Activated naive CD4-positive, alpha-beta T cell treated with anti-CD3 and anti-CD28 coated beads, Interleukin-2, amount 50 U/mL, for 72 hours (primary cell): ENCODE data around the gene NKX2-3. TPM values are rescaled to one million over a fixed set of nuclear protein-coding genes. Genes with fewer than 3 reads are reported as not detected.

Source experiments
- ATAC-seq, 2 donors: fragments of 150-1000 bp; cut with Tn5 transposase; 2 replicates each; pipeline ENCODE4 v1.10.0; 2021; ENCODE audit warnings: mild to moderate bottlenecking in 2 of 2, moderate library complexity in 2 of 2
- DNase-seq, 2 donors: peaks; one replicate each; pipeline ENCODE4 v3.0.0; 2021 to 2022; ENCODE audit warnings: low spot score in 2 of 2
- H3K27ac Mint-ChIP-seq, 2 donors: one replicate each; pipeline ENCODE4 v1.8.0; 2022; ENCODE audit warnings: mild to moderate bottlenecking in 2 of 2, mixed read lengths in 2 of 2
- H3K36me3 Mint-ChIP-seq, 2 donors: one replicate each; pipeline ENCODE4 v1.8.0; 2022; ENCODE audit warnings: mixed read lengths in 2 of 2
- H3K9me3 Mint-ChIP-seq, 2 donors: one replicate each; pipeline ENCODE4 v1.8.0; 2022; ENCODE audit warnings: mixed read lengths in 2 of 2
- total RNA-seq, 2 donors: library from RNA; stranded (reverse); gene quantifications; one replicate each; pipeline ENCODE4 v1.2.3, GENCODE V29; 2022

Gene NKX2-3
- total RNA-seq, 2 donors from 2014 or later, result not detected

- peak overlapping the region in 1 of 2 donors; percentile 77 for H3K27ac Mint-ChIP-seq
- no peak for ATAC-seq
- H3K36me3 Mint-ChIP-seq, result peaks cover 21 to 25% of the 10 kb centered on the region in 2 donors
Observed at GRCh38 chr10:99534450-99534938, 1.8 kb downstream of the NKX2-3 start.

DNA sequence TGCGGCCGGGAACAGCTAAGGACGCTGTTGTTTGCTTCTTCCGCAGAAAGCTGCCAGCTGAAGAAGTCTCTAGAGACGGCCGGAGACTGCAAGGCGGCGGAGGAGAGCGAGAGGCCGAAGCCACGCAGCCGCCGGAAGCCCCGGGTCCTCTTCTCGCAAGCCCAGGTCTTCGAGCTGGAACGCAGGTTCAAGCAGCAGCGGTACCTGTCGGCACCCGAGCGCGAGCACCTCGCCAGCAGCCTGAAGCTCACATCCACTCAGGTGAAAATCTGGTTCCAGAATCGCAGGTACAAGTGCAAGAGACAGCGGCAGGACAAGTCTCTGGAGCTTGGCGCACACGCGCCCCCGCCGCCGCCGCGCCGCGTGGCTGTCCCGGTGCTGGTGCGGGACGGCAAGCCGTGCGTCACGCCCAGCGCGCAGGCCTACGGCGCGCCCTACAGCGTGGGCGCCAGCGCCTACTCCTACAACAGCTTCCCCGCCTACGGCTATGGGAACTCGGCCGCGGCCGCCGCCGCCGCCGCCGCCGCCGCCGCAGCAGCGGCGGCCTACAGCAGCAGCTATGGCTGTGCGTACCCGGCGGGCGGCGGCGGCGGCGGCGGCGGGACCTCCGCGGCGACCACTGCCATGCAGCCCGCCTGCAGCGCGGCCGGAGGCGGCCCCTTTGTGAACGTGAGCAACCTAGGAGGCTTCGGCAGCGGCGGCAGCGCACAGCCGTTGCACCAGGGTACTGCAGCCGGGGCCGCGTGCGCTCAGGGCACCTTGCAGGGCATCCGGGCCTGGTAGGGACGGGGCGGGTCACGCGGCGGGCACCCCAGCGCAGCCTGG lies 2.4 kb downstream of the NKX2-3 start:
- Mint-ChIP-seq H3K36me3 (peaks cover 17 to 20% of the 10 kb centered on the region in 2 donors), H3K27ac (peak overlapping the region in 1 of 2 donors; percentile 77), H3K9me3 (peaks cover 0 to 4% of the 10 kb centered on the region in 2 donors)
- peak in 1 of 2 donors; percentile 31 for DNase-seq
- peak; percentile 20 to 52 for ATAC-seq

More at GRCh38 chr10:99534450-99534938, 1.8 kb downstream of the NKX2-3 start:
- H3K9me3 Mint-ChIP-seq, result peaks cover 0 to 4% of the 10 kb centered on the region in 2 donors
- no peak for DNase-seq

DNA sequence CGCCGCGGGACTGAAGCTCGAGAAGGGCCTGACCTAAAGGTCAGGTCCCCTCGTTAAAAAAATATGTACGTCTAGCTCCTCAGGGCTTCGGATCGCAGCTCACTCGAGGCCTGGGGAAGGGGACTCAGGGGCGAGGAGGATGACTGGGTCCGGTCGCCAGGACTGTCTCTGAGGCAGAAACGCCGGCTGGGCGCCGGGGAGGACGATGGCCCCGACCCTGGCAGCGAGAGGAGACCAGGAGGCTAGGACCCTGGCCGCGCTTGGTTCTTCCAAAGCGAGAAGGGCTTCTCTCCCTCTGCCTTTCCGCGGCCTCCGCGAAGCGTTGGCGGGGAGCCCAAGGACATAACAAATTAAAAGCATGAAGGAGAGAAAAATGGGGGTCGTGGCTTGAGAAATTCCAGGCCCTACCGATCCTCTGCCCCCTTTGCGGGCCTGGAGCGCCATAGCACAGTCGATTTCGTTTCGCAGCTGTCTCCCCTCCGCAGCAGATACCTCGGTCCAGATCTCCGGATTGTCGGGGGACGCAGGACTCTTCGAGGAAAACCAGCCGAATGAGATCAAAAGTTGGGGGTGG lies 3.1 kb downstream of the NKX2-3 start:
- peaks cover 0 to 4% of the 10 kb centered on the region in 2 donors for H3K9me3 Mint-ChIP-seq
- ATAC-seq (no peak), DNase-seq (no peak)
- no peak overlapping the region for H3K27ac Mint-ChIP-seq
- peaks cover 11 to 20% of the 10 kb centered on the region in 2 donors for H3K36me3 Mint-ChIP-seq

- ATAC-seq (peak in 1 of 2 donors; percentile 25), DNase-seq (peak in 1 of 2 donors; percentile 37)
- Mint-ChIP-seq H3K27ac (peak overlapping the region in 1 of 2 donors; percentile 82), H3K9me3 (peaks cover 0 to 4% of the 10 kb centered on the region in 2 donors), H3K36me3 (peaks cover 8 to 17% of the 10 kb centered on the region in 2 donors)
Observed at GRCh38 chr10:99536338-99537085, 3.8 kb downstream of the NKX2-3 start.

DNA sequence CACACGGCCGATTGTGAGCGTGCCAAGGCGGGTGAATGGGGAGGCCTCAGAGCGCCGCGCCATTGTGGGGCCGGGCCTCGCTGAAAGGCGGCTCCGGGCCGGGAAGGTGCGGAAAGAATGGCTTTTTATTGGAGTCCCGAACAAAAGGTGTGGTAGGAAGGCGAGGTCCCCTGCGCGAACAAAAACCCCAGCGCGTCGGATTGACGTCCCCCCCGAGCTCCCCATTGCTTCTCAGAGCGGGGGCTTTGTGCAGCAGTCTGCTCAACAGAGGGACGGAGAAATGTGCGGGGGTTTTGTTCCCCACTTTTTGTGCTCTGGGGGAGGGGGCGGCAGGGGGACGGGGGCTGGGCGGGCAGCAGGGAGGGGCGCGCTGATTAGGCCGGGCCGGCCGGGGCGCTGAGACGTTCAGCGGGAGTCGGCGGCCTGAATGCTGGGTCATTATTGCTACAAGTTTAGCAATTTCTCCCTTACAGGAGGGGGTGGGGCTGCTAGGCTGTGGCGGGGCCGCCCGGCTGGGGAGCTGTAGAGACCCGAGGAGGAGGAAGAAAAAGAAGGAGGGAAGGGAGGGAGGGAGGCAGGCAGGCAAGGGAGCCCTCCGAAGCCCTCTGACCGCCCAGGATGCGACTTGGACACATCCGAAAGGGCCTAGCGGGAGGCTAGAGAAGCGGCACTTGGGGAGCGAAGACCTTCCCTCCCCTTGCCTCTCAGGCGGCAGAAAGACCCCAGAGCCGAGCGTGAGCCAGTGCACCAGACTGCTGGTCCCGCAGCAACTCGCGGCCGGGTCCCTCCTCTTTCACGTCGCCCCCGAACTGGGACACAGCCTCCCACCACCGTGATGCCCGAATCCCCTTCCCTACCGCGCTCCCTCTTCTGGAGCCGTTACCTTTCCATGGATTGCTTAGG lies 4.6 kb downstream of the NKX2-3 start:
- no peak for DNase-seq
- Mint-ChIP-seq H3K27ac (no peak overlapping the region), H3K9me3 (no peaks in the 10 kb centered on the region), H3K36me3 (peaks cover 0 to 9% of the 10 kb centered on the region in 2 donors)
- no peak for ATAC-seq

DNA sequence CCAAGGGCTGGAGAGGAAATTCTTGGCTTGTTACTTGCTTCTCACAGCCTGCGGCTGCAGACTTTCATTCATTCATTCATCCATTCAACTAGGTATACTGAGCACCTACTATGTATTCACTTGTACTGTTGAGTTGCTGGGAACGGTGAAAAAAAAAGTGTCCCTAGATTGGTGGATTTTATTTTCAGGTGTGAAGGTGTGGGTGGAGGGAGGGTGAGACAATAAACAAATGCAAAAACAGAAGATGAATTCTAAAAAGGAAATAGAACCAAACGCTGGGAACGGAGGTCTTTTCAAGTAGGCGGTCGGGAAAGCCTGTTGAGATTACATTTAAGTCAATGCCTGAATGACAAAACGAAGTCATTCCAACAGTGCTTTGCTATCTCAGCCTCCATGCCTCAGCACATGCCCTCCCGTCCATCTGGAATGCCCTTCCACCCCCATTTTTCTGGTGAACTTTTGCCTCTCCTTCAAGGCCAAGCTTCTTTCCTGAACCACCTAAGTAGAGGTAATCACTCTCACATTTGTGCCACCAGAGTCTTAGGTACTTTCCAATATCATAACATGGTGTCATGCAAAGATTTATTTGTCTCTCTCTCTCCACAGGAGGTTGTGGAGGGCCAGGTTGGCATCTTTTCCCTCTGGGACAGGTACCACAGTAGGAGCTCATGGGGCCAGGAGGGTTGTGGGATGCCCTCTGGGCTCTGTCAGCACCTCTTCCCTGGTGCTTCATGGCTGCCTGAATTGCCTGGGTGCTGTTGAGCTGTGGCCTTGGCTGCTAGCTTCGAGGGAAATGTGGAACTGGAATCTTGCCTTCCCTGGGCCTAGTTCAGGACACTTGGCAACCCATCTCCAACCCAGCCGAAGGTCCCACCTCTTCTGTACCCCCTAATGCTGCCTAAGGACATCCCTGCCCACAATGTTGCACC lies 5.5 kb downstream of the NKX2-3 start:
- DNase-seq, result no peak
- no peaks in the 10 kb centered on the region for H3K9me3 Mint-ChIP-seq
- no peak overlapping the region for H3K27ac Mint-ChIP-seq
- no peak for ATAC-seq
- peaks cover 0 to 6% of the 10 kb centered on the region in 2 donors for H3K36me3 Mint-ChIP-seq

GRCh38 chr10:99539120-99539519 lies 6.4 kb downstream of the NKX2-3 start:
- H3K27ac Mint-ChIP-seq, result no peak overlapping the region
- peaks cover 0 to 6% of the 10 kb centered on the region in 2 donors for H3K36me3 Mint-ChIP-seq
- no peaks in the 10 kb centered on the region for H3K9me3 Mint-ChIP-seq
- ATAC-seq (no peak), DNase-seq (no peak)

DNA sequence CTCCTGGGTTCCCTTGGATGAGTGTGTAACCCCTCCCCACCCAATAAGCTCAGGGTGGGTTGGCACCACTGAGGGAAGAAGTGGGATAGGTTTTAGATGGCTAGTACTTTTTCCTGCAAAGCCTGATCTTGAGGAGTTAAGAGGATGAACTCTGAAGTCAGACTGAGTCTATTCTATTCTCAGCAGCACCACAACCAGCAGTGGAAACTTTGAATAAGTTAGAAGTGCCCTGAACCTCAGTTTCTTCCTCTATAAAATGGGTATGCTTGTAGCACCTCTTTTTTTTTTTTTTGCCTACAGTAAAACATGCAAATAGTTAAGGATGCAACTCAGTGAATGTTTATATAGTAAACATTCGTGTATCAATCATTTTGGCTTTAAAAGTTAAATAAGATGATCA lies 7.1 kb downstream of the NKX2-3 start:
- Mint-ChIP-seq H3K36me3 (peaks cover 0 to 1% of the 10 kb centered on the region in 2 donors), H3K9me3 (no peaks in the 10 kb centered on the region), H3K27ac (no peak overlapping the region)
- DNase-seq (no peak), ATAC-seq (no peak)

GRCh38 chr10:99540306-99540656 lies 7.5 kb downstream of the NKX2-3 start:
- no peaks in the 10 kb centered on the region for H3K36me3 Mint-ChIP-seq
- ATAC-seq (no peak), DNase-seq (no peak)
- no peaks in the 10 kb centered on the region for H3K9me3 Mint-ChIP-seq
- H3K27ac Mint-ChIP-seq, result no peak overlapping the region

GRCh38 chr10:99540657-99541531 lies 8.2 kb downstream of the NKX2-3 start:
- no peak for DNase-seq
- Mint-ChIP-seq H3K36me3 (no peaks in the 10 kb centered on the region), H3K27ac (no peak overlapping the region), H3K9me3 (no peaks in the 10 kb centered on the region)
- ATAC-seq, result peak in 1 of 2 donors; percentile 34

- Mint-ChIP-seq H3K27ac (no peak overlapping the region), H3K36me3 (no peaks in the 10 kb centered on the region), H3K9me3 (no peaks in the 10 kb centered on the region)
- no peak for ATAC-seq
- DNase-seq, result no peak
Observed at GRCh38 chr10:99544322-99544721, 11.6 kb downstream of the NKX2-3 start.

DNA sequence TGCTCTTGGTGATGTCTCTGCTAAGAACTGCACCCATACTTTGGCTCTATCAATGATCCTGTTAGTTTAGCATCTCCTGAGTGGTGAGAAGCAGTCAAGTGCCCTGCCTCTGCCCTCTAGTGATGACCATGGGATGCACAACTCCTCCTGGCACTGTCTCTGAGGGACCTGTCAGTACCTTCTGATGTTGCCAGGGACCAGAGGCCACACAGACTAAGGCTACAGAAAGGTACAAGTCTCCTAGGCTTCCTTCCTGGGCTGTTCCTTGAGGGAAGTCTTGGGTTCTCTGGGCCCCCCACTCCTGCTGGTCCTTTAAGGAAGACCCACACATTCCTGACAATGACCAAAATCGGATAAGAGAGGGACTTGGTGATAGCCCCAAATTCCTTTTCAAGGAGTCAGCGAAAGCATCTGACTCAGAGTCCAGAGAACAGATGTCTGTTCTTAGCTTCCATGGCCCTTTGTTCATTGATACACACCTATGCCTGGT lies 15.3 kb downstream of the NKX2-3 start:
- Mint-ChIP-seq H3K36me3 (no peaks in the 10 kb centered on the region), H3K27ac (no peak overlapping the region), H3K9me3 (no peaks in the 10 kb centered on the region)
- ATAC-seq (peak; percentile 44 to 61), DNase-seq (no peak)

- no peaks in the 10 kb centered on the region for H3K9me3 Mint-ChIP-seq
- DNase-seq (no peak), ATAC-seq (no peak)
- H3K36me3 Mint-ChIP-seq, result no peaks in the 10 kb centered on the region
- H3K27ac Mint-ChIP-seq, result no peak overlapping the region
Observed at GRCh38 chr10:99551158-99551557, 18.4 kb downstream of the NKX2-3 start.

GRCh38 chr10:99551616-99552015 lies 18.9 kb downstream of the NKX2-3 start:
- no peaks in the 10 kb centered on the region for H3K9me3 Mint-ChIP-seq
- DNase-seq (no peak), ATAC-seq (no peak)
- no peaks in the 10 kb centered on the region for H3K36me3 Mint-ChIP-seq
- no peak overlapping the region for H3K27ac Mint-ChIP-seq
